Measurements from ENCODE around the gene TMEM256.

Gene TMEM256

GRCh38 chr17:7409716-7410115, 5.8 kb upstream of the TMEM256 start:
- DNase-seq (ENCODE audit: low spot score) = no peak
- no peak for TF ChIP-seq CTCF (IDR thresholded peaks at IDR 0.05; ENCODE audit: borderline replicate concordance, control extremely low read depth, extremely low read depth, insufficient read depth, missing control alignments)
- in situ Hi-C loops (cut with MboI; ENCODE audit: low sequenced_read_pairs, unreplicated experiment) = no loop called here

- TF ChIP-seq CTCF (IDR thresholded peaks at IDR 0.05; ENCODE audit: borderline replicate concordance, control extremely low read depth, extremely low read depth, insufficient read depth, missing control alignments) = no peak
- no peak for DNase-seq (ENCODE audit: low spot score)
- in situ Hi-C loops (cut with MboI; ENCODE audit: low sequenced_read_pairs, unreplicated experiment) = no loop called here
Observed at GRCh38 chr17:7408863-7409262, 5.0 kb upstream of the TMEM256 start.

GRCh38 chr17:7408252-7408727, 4.4 kb upstream of the TMEM256 start:
- no peak for TF ChIP-seq CTCF (IDR thresholded peaks at IDR 0.05; ENCODE audit: borderline replicate concordance, control extremely low read depth, extremely low read depth, insufficient read depth, missing control alignments)
- no peak for DNase-seq (ENCODE audit: low spot score)
- in situ Hi-C loops (cut with MboI; ENCODE audit: low sequenced_read_pairs, unreplicated experiment) = no loop called here

GRCh38 chr17:7407485-7408251, 3.8 kb upstream of the TMEM256 start, which contains the start of gene NLGN2:
NLGN2 (plus strand) TSS chr17:7407845; CDS start chr17:7408256, 411 bp downstream.
- in situ Hi-C loops (cut with MboI; ENCODE audit: low sequenced_read_pairs, unreplicated experiment) = no loop called here
- DNase-seq (ENCODE audit: low spot score) = no peak

GRCh38 chr17:7407082-7407481, 3.2 kb upstream of the TMEM256 start:
- in situ Hi-C loops (cut with MboI; ENCODE audit: low sequenced_read_pairs, unreplicated experiment) = no loop called here
- no peak for TF ChIP-seq CTCF (IDR thresholded peaks at IDR 0.05; ENCODE audit: borderline replicate concordance, control extremely low read depth, extremely low read depth, insufficient read depth, missing control alignments)
- no peak for DNase-seq (ENCODE audit: low spot score)

More at GRCh38 chr17:7407485-7408251, 3.8 kb upstream of the TMEM256 start, which contains the start of gene NLGN2:
- no peak for TF ChIP-seq CTCF (IDR thresholded peaks at IDR 0.05; ENCODE audit: borderline replicate concordance, control extremely low read depth, extremely low read depth, insufficient read depth, missing control alignments)

GRCh38 chr17:7406235-7406825, 2.4 kb upstream of the TMEM256 start:
- DNase-seq (ENCODE audit: low spot score) = no peak
- in situ Hi-C loops (cut with MboI; ENCODE audit: low sequenced_read_pairs, unreplicated experiment) = no loop called here
- no peak for TF ChIP-seq CTCF (IDR thresholded peaks at IDR 0.05; ENCODE audit: borderline replicate concordance, control extremely low read depth, extremely low read depth, insufficient read depth, missing control alignments)

All from GM13976 (cell line).